ENCODE results near the gene UNK.
"Not testable (repeated sequence)": the region's sequence is repeated elsewhere in the genome, so short reads cannot be mapped to it uniquely, and the experiment has no call there.

UNK gene

GRCh38 chr17:75836605-75837004 lies 52.0 kb downstream of the UNK start:
- no peak for DNase-seq

GRCh38 chr17:75837899-75838298 lies 53.3 kb downstream of the UNK start:
- DNase-seq = no peak

DNA sequence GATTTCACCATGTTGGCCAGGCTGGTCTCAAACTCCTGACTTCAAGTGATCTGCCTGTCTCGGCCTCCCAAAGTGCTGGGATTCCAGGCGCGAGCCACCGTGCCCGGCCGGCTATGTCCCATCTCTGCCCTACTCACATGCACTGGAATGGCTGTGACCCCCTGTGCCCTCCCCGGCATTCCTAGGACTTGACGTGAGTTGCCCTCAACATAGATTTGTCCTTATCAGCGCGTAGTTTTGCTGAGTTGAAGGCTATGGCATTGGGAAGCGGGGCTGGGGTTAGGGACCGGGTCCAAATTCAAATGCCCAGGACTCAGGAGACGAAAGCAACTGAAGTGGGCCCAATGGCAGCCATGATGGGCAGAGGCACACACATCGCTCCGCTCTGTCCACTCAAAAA lies 53.8 kb downstream of the UNK start:
- no peak for DNase-seq

DNA sequence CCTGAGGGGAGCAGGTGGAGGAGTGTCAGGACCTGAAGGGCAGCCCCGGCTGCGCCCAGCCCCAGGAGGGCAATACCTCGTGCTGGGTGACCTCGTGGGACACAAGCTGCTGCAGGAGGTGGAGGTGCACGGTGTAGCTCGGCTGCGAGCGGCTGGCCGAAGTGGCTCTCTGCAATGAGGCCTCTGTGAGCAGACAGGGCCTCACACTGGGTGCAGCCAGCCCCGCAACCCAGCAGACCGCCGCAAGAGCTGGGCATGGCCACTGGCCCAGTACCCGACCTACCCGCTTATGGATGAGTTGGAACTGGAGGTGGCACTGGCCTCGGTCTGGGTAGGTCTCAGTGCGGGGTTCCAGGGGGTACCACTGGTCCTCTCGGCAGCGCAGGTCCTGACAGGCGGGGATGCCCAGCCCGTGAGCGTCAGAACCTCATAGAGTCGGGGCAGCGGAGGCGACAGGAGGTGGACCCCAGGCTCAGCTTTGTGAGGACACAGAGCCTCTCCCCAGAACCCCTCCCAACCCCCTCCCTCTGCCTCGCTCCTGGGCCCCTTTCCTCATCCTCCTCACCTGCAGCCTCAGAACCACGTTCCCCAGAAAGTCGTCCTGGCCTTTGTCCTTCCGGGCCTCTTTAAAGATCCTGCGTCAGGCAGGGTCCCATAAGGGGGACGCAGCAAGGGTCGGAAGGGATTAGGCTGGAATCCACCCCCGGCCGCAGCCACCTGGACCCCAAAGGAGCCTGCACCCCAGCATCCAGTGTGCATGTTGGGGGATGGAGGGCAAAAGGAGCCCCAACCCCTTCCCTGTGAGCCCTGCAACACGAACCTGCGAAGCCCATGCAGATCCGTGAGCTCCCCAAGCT lies 55.6 kb downstream of the UNK start:
- DNase-seq = no peak

DNA sequence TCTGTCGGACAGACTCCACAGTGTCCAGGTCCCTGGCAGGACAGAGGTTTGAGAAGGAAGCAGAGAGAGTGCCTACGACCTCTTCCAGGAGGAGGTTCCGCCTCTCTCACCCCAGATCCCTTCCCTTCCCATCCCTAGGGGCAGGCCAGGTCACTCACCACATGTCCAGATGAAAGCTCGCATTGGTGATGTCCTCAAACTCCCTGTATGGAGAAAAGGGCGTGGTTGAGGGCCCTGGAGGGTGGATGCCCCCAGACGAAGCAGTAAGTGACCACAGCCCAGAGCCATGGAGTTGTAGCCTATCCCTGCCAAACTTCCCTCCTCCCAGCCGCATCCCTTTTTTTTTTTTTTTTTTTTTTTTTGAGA lies 56.2 kb downstream of the UNK start:
- no peak for DNase-seq

GRCh38 chr17:75842411-75842810 lies 57.8 kb downstream of the UNK start:
- DNase-seq = no peak

- no peak for DNase-seq
Measured at GRCh38 chr17:75842963-75843576, 58.5 kb downstream of the UNK start.

GRCh38 chr17:75843577-75844529 lies 59.2 kb downstream of the UNK start, which contains the start of gene UNC13D:
Gene UNC13D (minus strand): TSS chr17:75844404. CDS start chr17:75844337, 67 bp downstream.
- no peak for DNase-seq

DNA sequence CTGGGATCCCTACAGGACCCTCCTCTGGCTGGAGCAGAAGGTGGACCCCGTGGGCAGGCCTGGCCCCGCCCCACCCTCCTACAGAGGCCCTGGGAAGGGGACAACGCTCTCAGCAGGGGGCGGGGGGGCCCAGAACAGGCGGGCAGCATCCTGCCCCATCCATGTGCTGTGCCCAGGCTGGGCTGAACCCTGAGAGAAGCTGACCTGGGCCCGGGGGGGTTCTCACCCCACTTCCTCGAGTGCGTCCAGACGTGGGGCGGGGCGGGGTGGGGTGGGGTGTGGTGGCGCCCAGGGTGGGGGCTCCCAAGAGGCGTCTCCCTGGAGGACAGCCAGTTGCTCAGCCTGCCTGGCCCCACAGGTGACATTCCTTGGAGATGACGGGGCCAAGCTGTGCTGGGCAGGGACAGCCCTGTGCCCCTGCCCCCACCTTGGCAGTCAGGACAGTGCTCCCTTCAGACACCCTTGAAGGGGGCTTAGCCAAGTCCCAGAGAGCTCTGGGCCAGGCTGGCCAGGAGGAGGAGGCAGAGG lies 60.0 kb downstream of the UNK start:
- no peak for DNase-seq

GRCh38 chr17:75845058-75845711 lies 60.6 kb downstream of the UNK start:
- peak; percentile 53 for DNase-seq

DNA sequence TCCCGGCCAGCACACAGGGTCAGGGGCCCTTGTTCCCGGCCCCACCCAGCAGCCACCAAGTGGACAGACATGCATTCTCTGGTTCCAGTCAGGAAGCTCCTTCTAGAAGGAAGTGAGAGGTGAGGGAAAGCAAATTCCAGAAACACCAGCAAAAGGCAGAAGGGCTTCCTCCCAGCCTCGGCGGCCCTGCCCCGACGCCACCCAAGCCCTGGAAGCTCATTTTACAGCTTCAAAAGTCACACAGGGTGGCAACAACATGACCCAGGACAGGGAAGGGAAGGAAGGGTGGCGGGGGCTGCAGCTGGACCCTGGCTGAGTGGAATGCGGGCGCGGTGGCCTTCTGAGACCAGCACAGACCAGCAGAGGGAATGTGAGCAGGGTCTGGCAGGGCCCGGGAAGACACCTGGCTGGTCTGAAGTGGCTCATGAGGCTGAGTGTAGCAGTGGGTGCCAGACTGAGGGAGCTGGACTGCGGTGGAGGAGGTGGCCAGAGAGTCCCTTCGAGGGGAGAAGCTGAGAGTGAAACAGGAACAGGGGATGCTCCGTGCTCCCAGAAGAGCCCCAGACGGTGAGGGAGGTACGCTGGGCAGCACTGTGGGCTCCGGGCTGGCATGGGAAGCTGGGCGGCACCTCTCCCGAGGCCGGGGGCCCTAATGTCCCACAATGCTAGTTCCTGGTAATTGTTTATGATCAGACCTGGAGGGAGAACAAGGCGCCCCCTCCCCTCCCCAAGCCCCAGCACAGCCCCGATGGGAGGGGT lies 61.5 kb downstream of the UNK start:
- no peak for DNase-seq

DNA sequence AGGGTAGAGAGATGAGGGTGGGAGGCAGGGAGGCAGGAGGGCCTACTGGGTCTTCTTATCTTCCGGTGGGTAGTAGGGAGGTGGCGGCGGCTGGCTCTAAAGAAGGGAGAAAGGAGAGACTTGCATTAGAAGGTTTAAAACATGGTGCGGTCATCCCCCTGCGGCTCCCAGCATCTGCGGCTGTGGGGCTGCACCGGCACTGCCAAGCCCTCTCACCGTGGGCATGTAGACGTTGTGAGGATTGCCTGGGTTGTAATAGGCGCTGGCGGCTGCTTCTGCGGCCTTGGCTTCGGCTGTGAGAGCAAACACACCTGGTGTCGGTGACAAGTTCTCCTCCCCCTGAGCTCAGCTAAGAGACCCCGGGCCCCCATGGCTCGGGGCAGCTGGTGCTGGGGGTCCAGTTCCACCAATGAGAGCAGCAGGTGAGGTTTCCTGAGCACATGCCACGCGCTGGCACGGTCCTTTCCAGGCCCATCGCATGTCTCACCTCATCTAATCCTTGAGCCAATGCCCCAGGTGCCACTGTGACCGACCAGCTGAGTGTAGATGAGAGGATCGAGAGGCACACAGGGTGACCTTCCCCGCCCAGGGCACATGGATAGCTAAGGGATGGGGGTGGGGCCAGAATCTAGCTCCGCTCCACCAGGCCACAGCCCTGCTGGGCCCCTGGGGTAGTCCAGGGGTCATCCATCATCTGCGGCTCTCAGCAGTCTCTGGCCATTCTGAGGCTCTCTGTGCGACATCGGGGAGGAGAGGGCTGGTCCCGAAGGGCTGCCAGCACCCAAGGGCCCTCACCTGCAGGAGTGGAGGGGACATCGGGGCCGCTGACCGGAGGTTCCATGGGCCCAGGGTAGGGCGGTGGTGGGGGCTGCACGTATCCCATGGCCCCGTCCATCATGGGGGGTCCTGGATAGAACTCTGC lies 62.3 kb downstream of the UNK start:
- DNase-seq = no peak

GRCh38 chr17:75847614-75848522 lies 63.3 kb downstream of the UNK start:
- no peak for DNase-seq

- DNase-seq = peak; percentile 68
Measured at GRCh38 chr17:75848523-75849278, 64.1 kb downstream of the UNK start.

DNA sequence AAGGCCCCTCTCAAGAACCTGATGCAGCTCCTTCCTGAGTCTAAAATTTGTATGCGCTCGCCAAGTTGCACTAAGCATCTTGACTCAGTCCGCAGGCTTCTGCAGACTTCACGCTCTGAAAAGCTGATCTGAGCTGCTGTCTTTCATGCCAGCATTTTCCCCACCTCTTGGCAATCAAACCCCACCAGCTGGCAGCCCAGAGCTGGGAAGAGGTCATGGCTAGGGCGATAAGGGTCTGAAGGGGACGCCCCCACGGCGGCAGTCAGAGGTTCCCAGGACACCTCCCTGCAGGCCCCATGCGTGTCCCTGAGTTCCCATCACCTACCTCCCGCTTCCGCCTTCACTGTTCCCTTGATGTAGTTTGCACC lies 64.7 kb downstream of the UNK start:
- no peak for DNase-seq

DNA sequence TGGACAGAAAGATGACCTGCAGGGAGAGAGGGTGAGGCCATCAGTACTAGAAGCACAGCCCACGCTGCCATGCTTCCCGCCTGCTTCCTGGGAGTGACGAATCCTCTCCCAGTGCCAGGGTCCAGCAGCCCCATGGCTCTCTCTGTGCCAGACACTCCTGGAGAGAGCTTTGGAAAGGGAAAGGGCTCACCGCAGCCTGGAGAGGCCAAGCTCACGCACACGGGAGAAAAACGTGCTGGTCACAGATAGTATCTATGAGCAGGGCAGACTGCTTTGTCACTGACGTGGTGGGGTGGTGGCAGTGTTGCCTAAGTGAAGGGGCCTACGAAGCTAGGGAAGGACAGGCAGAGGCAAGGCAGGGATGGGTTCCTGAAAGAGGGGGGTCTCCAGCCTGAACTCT lies 65.1 kb downstream of the UNK start:
- DNase-seq = no peak

DNA sequence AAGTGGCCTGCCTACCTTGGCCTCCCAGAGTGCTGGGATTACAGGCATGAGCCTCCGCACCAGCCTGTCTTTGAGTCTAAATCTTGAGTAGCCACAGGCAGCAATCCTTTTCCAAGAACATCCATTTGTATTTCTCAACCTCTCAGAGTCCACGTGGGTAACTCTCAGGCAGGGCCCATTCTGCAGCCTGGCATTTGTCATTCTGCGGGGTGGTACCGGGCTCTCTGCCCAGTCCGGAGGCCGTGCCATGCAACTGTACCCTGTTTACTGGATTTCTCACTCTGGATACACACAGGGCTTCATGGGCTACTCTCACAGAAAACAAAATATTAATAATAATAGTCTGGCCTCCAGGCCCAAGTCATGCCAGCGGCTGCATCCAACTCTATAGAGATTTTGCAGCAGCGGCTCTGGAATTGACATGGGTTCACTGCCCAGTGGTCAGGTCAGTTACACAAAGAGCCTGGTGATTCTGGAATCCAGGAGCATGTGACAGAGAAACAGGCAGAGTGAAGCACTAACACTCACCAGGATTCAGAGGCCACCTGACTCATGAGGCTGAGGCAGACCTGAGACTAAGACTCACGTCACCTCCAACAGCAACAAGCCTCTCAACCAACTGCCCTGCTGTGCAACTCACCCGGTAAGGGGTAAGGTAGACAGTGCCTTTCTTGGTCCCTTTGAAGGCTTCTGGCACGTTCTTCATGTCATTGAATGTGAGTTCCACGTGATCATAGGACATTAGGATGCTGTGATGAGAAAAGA lies 66.5 kb downstream of the UNK start:
- DNase-seq = no peak

DNA sequence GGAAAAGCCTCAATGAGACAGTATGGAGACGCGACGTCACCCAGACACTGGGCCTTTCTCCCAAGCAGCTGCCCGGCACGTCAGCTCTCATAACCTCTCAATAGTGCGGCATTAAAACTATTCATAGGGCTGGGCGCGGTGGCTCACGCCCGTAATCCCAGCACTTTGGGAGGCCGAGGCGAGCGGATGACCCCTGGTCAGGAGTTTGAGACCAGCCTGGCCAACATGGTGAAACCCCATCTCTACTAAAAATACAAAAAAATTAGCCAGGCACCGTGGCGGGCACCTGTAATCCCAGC lies 67.0 kb downstream of the UNK start:
- not testable (repeated sequence) for DNase-seq
